ENCODE measurements around the gene NEK11. TPM values are rescaled to one million over a fixed set of nuclear protein-coding genes. Genes with fewer than 3 reads are reported as not detected.

NEK11 gene
- total and polyA plus RNA-seq, 2 donors (not counting 3 experiments of a cell fraction or from before 2014, with no cell fraction given): 1.7 to 4.3 TPM

DNA sequence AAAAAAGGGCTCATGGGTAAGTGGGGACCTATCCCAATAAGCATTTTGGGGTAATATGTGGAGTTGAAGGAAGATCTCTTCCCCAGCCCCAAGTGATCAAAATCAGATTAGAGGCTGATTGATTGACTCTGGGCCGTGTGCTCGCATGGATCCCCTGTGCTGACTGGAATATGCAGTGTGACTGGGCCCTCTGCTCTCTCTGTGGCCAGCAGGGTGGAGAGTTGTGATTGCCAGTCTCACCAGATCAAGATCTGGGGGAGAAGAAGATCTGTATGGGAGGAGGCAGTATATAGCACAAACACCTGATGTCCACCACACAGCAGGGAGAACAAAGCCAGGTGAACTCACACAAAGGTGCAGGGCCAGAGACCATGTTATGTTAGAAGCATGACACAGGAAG is 363.7 kb downstream of the NEK11 start:
- H4K20me1 ChIP-seq (replicated peaks; ENCODE audit: control insufficient read depth, extremely low read depth, insufficient read depth, low read length): no peaks in the 10 kb centered on the region
- ChIA-PET CTCF (no interaction called here), POLR2A (no interaction called here)
- no peaks in the 10 kb centered on the region for H3K27me3 ChIP-seq (ENCODE audit: control insufficient read depth in 2 of 2, insufficient read depth in 2 of 2, low read length in 2 of 2)
- H2AFZ ChIP-seq (ENCODE audit: low read depth, low read length): no peak overlapping the region
- H3K36me3 ChIP-seq (ENCODE audit: control insufficient read depth in 2 of 2, extremely low read depth in 1 of 2, insufficient read depth in 2 of 2, low read length in 2 of 2): no peaks in the 10 kb centered on the region
- dilution Hi-C loops (cut with MboI; ENCODE audit: extremely low pct_ligation_motif_present, low sequenced_read_pairs) (no loop called here), intact Hi-C loops (cut with micrococcal nuclease) (no loop called here)
- no peak for DNase-seq (ENCODE audit: low read depth, low spot score)
- H3K4me3 ChIP-seq (replicated peaks in 1 of 3; ENCODE audit: insufficient read depth in 1 of 3, low read depth in 1 of 3, low read length in 3 of 3): no peak overlapping the region
- no peak for FAIRE-seq
- no peak for TF ChIP-seq GATA2 (IDR thresholded peaks at IDR 0.05; ENCODE audit: insufficient read depth, insufficient read length, low read depth, low read length)
- TF ChIP-seq MAX (IDR thresholded peaks at IDR 0.05; ENCODE audit: insufficient read depth, insufficient read length): no peak
- TF ChIP-seq POLR2AphosphoS5 (IDR thresholded peaks at IDR 0.05; ENCODE audit: insufficient read depth, low read depth, low read length): no peak
- H3K9ac ChIP-seq (replicated peaks; ENCODE audit: extremely low read depth, insufficient read depth, low read length): no peak overlapping the region
- no peak overlapping the region for H3K27ac ChIP-seq (ENCODE audit: insufficient read depth, low read depth, low read length)
- H3K9me3 ChIP-seq (replicated peaks; ENCODE audit: control insufficient read depth, insufficient read depth, low read length): no peaks in the 10 kb centered on the region
- H3K79me2 ChIP-seq (ENCODE audit: control insufficient read depth, insufficient read depth, low read length): no peaks in the 10 kb centered on the region
- no peak overlapping the region for H3K4me2 ChIP-seq (ENCODE audit: insufficient read depth, low read length)
- no peaks in the 10 kb centered on the region for H3K9me1 ChIP-seq (replicated peaks; ENCODE audit: control insufficient read depth, extremely low read depth, insufficient read depth, low read length)
- peaks cover 40% of the 10 kb centered on the region for H3K4me1 ChIP-seq (ENCODE audit: control insufficient read depth, extremely low read depth, insufficient read depth, low read length)
- BruUV-seq (replicated peaks): no TSS peak

DNA sequence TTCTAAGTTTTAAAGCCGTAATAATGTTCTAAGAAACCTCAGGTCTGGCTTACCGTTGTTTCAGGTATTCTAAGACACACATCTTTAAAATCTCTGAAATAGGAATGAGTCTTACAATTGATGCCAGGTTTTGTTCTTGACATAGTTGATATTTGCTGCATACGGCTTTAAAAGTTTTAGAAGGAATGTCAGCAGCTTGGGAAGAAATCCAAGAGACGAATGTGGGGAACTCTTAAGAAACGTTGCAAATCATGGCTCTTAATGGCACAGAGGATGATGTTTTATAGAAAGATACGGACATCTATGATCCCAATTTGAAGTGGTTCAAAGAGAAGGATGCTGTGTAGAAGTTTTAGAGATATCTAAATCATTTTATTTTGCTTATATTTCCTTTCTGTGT is 366.4 kb downstream of the NEK11 start:
- ChIA-PET POLR2A (no interaction called here), CTCF (no interaction called here)
- Histone ChIP-seq H3K4me1 (ENCODE audit: control insufficient read depth, extremely low read depth, insufficient read depth, low read length) (peaks cover 13% of the 10 kb centered on the region), H3K27me3 (ENCODE audit: control insufficient read depth in 2 of 2, insufficient read depth in 2 of 2, low read length in 2 of 2) (no peaks in the 10 kb centered on the region), H4K20me1 (replicated peaks; ENCODE audit: control insufficient read depth, extremely low read depth, insufficient read depth, low read length) (no peaks in the 10 kb centered on the region), H3K4me3 (replicated peaks in 1 of 3; ENCODE audit: insufficient read depth in 1 of 3, low read depth in 1 of 3, low read length in 3 of 3) (no peak overlapping the region), H2AFZ (ENCODE audit: low read depth, low read length) (no peak overlapping the region), H3K4me2 (ENCODE audit: insufficient read depth, low read length) (no peak overlapping the region), H3K9me1 (replicated peaks; ENCODE audit: control insufficient read depth, extremely low read depth, insufficient read depth, low read length) (no peaks in the 10 kb centered on the region), H3K9ac (replicated peaks; ENCODE audit: extremely low read depth, insufficient read depth, low read length) (no peak overlapping the region), H3K27ac (ENCODE audit: insufficient read depth, low read depth, low read length) (no peak overlapping the region), H3K9me3 (replicated peaks; ENCODE audit: control insufficient read depth, insufficient read depth, low read length) (no peaks in the 10 kb centered on the region), H3K36me3 (ENCODE audit: control insufficient read depth in 2 of 2, extremely low read depth in 1 of 2, insufficient read depth in 2 of 2, low read length in 2 of 2) (no peaks in the 10 kb centered on the region), H3K79me2 (ENCODE audit: control insufficient read depth, insufficient read depth, low read length) (no peaks in the 10 kb centered on the region)
- DNase-seq (ENCODE audit: low read depth, low spot score) (no peak), FAIRE-seq (no peak)
- dilution Hi-C loops (cut with MboI; ENCODE audit: extremely low pct_ligation_motif_present, low sequenced_read_pairs) (no loop called here), intact Hi-C loops (cut with micrococcal nuclease) (no loop called here)
- BruUV-seq (replicated peaks): no TSS peak
- TF ChIP-seq FOS (IDR thresholded peaks at IDR 0.05; ENCODE audit: borderline replicate concordance, insufficient read depth, low read length): no peak
- no peak for TF ChIP-seq POLR2A (IDR thresholded peaks at IDR 0.05; ENCODE audit: low read depth, low read length)
- no peak for TF ChIP-seq MYC (IDR thresholded peaks at IDR 0.05; ENCODE audit: low read depth, low read length)
- no peak for TF ChIP-seq MAX (IDR thresholded peaks at IDR 0.05; ENCODE audit: insufficient read depth, insufficient read length)
- TF ChIP-seq, protein P1, sequence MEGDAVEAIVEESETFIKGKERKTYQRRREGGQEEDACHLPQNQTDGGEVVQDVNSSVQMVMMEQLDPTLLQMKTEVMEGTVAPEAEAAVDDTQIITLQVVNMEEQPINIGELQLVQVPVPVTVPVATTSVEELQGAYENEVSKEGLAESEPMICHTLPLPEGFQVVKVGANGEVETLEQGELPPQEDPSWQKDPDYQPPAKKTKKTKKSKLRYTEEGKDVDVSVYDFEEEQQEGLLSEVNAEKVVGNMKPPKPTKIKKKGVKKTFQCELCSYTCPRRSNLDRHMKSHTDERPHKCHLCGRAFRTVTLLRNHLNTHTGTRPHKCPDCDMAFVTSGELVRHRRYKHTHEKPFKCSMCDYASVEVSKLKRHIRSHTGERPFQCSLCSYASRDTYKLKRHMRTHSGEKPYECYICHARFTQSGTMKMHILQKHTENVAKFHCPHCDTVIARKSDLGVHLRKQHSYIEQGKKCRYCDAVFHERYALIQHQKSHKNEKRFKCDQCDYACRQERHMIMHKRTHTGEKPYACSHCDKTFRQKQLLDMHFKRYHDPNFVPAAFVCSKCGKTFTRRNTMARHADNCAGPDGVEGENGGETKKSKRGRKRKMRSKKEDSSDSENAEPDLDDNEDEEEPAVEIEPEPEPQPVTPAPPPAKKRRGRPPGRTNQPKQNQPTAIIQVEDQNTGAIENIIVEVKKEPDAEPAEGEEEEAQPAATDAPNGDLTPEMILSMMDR (IDR thresholded peaks at IDR 0.05; ENCODE audit: extremely low read depth in 1 of 2, insufficient read depth in 1 of 2, low read depth in 1 of 2, low read length in 2 of 2): no peak
- no peak for TF ChIP-seq GATA2 (IDR thresholded peaks at IDR 0.05; ENCODE audit: insufficient read depth, insufficient read length, low read depth, low read length)
- TF ChIP-seq POLR2AphosphoS5 (IDR thresholded peaks at IDR 0.05; ENCODE audit: insufficient read depth, low read depth, low read length): no peak
- TF ChIP-seq EZH2 (IDR thresholded peaks at IDR 0.05; ENCODE audit: borderline replicate concordance, low read depth, low read length, severe bottlenecking): no peak
- TF ChIP-seq JUN (IDR thresholded peaks at IDR 0.05; ENCODE audit: borderline replicate concordance, insufficient read depth, insufficient read length, low read depth): no peak
